Measurements from ENCODE around the gene PIGM. TPM values are rescaled to one million over a fixed set of nuclear protein-coding genes. Genes with fewer than 3 reads are reported as not detected.

PIGM gene
- total RNA-seq, 2 experiments from 2014 or later = 4.2 to 4.5 TPM

GRCh38 chr1:159996653-159997052, 35.1 kb downstream of the PIGM start:
- H3K27me3 Mint-ChIP-seq (ENCODE audit: low read depth) = peaks cover 38% of the 10 kb centered on the region
- ChIA-PET CTCF (interaction anchor here (1.3 kb wide), 1 partner anchor 10 kb away, joined by 6 read pairs; no protein-coding TSS in a partner anchor), POLR2A (no interaction called here)
- H3K4me3 Mint-ChIP-seq = no peak overlapping the region
- peaks cover under 1% of the 10 kb centered on the region for H3K4me1 Mint-ChIP-seq (ENCODE audit: low read depth)
- no peak for DNase-seq
- ATAC-seq = no peak
- H3K9me3 Mint-ChIP-seq (ENCODE audit: insufficient read depth) = no peaks in the 10 kb centered on the region
- no peak overlapping the region for H3K27ac Mint-ChIP-seq
- no peaks in the 10 kb centered on the region for H3K36me3 Mint-ChIP-seq (ENCODE audit: low read depth)

- POLR2A ChIA-PET = no interaction called here
- H3K4me3 Mint-ChIP-seq = no peak overlapping the region
- peaks cover 30% of the 10 kb centered on the region for H3K27me3 Mint-ChIP-seq (ENCODE audit: low read depth)
- peaks cover 7% of the 10 kb centered on the region for H3K4me1 Mint-ChIP-seq (ENCODE audit: low read depth)
- ATAC-seq (no peak), DNase-seq (peak; percentile 5)
- no peaks in the 10 kb centered on the region for H3K9me3 Mint-ChIP-seq (ENCODE audit: insufficient read depth)
- no peak overlapping the region for H3K27ac Mint-ChIP-seq
- no peaks in the 10 kb centered on the region for H3K36me3 Mint-ChIP-seq (ENCODE audit: low read depth)
- CTCF ChIA-PET = interaction anchor here (8.8 kb wide), 1 partner anchor 12 kb away, joined by 57 read pairs; no protein-coding TSS in a partner anchor
Observed at GRCh38 chr1:159994896-159995295, 36.9 kb downstream of the PIGM start.

GRCh38 chr1:159993911-159994310, 37.9 kb downstream of the PIGM start:
- Mint-ChIP-seq H3K36me3 (ENCODE audit: low read depth) (no peaks in the 10 kb centered on the region), H3K4me1 (ENCODE audit: low read depth) (peaks cover 7% of the 10 kb centered on the region), H3K4me3 (no peak overlapping the region), H3K27me3 (ENCODE audit: low read depth) (peaks cover 26% of the 10 kb centered on the region), H3K27ac (no peak overlapping the region), H3K9me3 (ENCODE audit: insufficient read depth) (no peaks in the 10 kb centered on the region)
- ATAC-seq = no peak
- ChIA-PET POLR2A (no interaction called here), CTCF (interaction anchor here (8.8 kb wide), 1 partner anchor 13 kb away, joined by 57 read pairs; no protein-coding TSS in a partner anchor)
- DNase-seq = no peak

- POLR2A ChIA-PET = no interaction called here
- no peak for ATAC-seq
- H3K9me3 Mint-ChIP-seq (ENCODE audit: insufficient read depth) = no peaks in the 10 kb centered on the region
- peaks cover 7% of the 10 kb centered on the region for H3K4me1 Mint-ChIP-seq (ENCODE audit: low read depth)
- no peak overlapping the region for H3K4me3 Mint-ChIP-seq
- no peaks in the 10 kb centered on the region for H3K36me3 Mint-ChIP-seq (ENCODE audit: low read depth)
- H3K27me3 Mint-ChIP-seq (ENCODE audit: low read depth) = peaks cover 18% of the 10 kb centered on the region
- DNase-seq = peak; percentile 17
- no peak overlapping the region for H3K27ac Mint-ChIP-seq
- CTCF ChIA-PET = interaction anchor here (8.8 kb wide), 1 partner anchor 15 kb away, joined by 57 read pairs; no protein-coding TSS in a partner anchor
Observed at GRCh38 chr1:159992161-159992560, 39.6 kb downstream of the PIGM start.

- CTCF ChIA-PET = interaction anchor here (8.8 kb wide), 1 partner anchor 15 kb away, joined by 57 read pairs; no protein-coding TSS in a partner anchor
- peaks cover 7% of the 10 kb centered on the region for H3K4me1 Mint-ChIP-seq (ENCODE audit: low read depth)
- DNase-seq (peak; percentile 21), ATAC-seq (no peak)
- H3K27ac Mint-ChIP-seq = no peak overlapping the region
- H3K9me3 Mint-ChIP-seq (ENCODE audit: insufficient read depth) = no peaks in the 10 kb centered on the region
- POLR2A ChIA-PET = no interaction called here
- H3K27me3 Mint-ChIP-seq (ENCODE audit: low read depth) = peaks cover 15% of the 10 kb centered on the region
- H3K4me3 Mint-ChIP-seq = no peak overlapping the region
- H3K36me3 Mint-ChIP-seq (ENCODE audit: low read depth) = no peaks in the 10 kb centered on the region
Observed at GRCh38 chr1:159991513-159991912, 40.3 kb downstream of the PIGM start.

- no peaks in the 10 kb centered on the region for H3K9me3 Mint-ChIP-seq (ENCODE audit: insufficient read depth)
- no peaks in the 10 kb centered on the region for H3K36me3 Mint-ChIP-seq (ENCODE audit: low read depth)
- ChIA-PET POLR2A (no interaction called here), CTCF (interaction anchor here (1.8 to 8.8 kb wide), 2 partner anchors 17 to 57 kb away, joined by 4 to 57 read pairs; no protein-coding TSS in a partner anchor)
- H3K4me3 Mint-ChIP-seq = no peak overlapping the region
- ATAC-seq (no peak), DNase-seq (peak; percentile 3)
- H3K4me1 Mint-ChIP-seq (ENCODE audit: low read depth) = peaks cover 7% of the 10 kb centered on the region
- no peak overlapping the region for H3K27ac Mint-ChIP-seq
- peaks cover 8% of the 10 kb centered on the region for H3K27me3 Mint-ChIP-seq (ENCODE audit: low read depth)
Observed at GRCh38 chr1:159990005-159990404, 41.8 kb downstream of the PIGM start.

- Mint-ChIP-seq H3K27me3 (ENCODE audit: low read depth) (peaks cover 8% of the 10 kb centered on the region), H3K4me1 (ENCODE audit: low read depth) (peaks cover 7% of the 10 kb centered on the region), H3K4me3 (no peak overlapping the region), H3K36me3 (ENCODE audit: low read depth) (no peaks in the 10 kb centered on the region), H3K9me3 (ENCODE audit: insufficient read depth) (no peaks in the 10 kb centered on the region), H3K27ac (no peak overlapping the region)
- ChIA-PET POLR2A (no interaction called here), CTCF (interaction anchor here (1.8 to 8.8 kb wide), 2 partner anchors 17 to 57 kb away, joined by 4 to 57 read pairs; no protein-coding TSS in a partner anchor)
- ATAC-seq = no peak
- peak; percentile 3 for DNase-seq
Observed at GRCh38 chr1:159989581-159989980, 42.2 kb downstream of the PIGM start.

GRCh38 chr1:159988006-159988405, 43.8 kb downstream of the PIGM start:
- no peak for ATAC-seq
- CTCF ChIA-PET = interaction anchor here (8.8 kb wide), 1 partner anchor 19 kb away, joined by 57 read pairs; no protein-coding TSS in a partner anchor
- H3K4me3 Mint-ChIP-seq = no peak overlapping the region
- H3K27me3 Mint-ChIP-seq (ENCODE audit: low read depth) = peaks cover 15% of the 10 kb centered on the region
- H3K4me1 Mint-ChIP-seq (ENCODE audit: low read depth) = peaks cover 7% of the 10 kb centered on the region
- DNase-seq = peak; percentile 1
- no peak overlapping the region for H3K27ac Mint-ChIP-seq
- no peaks in the 10 kb centered on the region for H3K36me3 Mint-ChIP-seq (ENCODE audit: low read depth)
- no peaks in the 10 kb centered on the region for H3K9me3 Mint-ChIP-seq (ENCODE audit: insufficient read depth)
- POLR2A ChIA-PET = no interaction called here

- no peak for ATAC-seq
- DNase-seq = no peak
- Mint-ChIP-seq H3K27me3 (ENCODE audit: low read depth) (peaks cover 18% of the 10 kb centered on the region), H3K9me3 (ENCODE audit: insufficient read depth) (no peaks in the 10 kb centered on the region), H3K36me3 (ENCODE audit: low read depth) (no peaks in the 10 kb centered on the region), H3K4me3 (no peak overlapping the region), H3K27ac (no peak overlapping the region), H3K4me1 (ENCODE audit: low read depth) (peaks cover 7% of the 10 kb centered on the region)
- ChIA-PET POLR2A (no interaction called here), CTCF (interaction anchor here (8.8 kb wide), 1 partner anchor 20 kb away, joined by 57 read pairs; no protein-coding TSS in a partner anchor)
Observed at GRCh38 chr1:159987186-159987585, 44.6 kb downstream of the PIGM start.

- no peaks in the 10 kb centered on the region for H3K36me3 Mint-ChIP-seq (ENCODE audit: low read depth)
- ATAC-seq = no peak
- H3K4me1 Mint-ChIP-seq (ENCODE audit: low read depth) = peaks cover 5% of the 10 kb centered on the region
- DNase-seq = no peak
- H3K27me3 Mint-ChIP-seq (ENCODE audit: low read depth) = peaks cover 22% of the 10 kb centered on the region
- no peak overlapping the region for H3K27ac Mint-ChIP-seq
- ChIA-PET CTCF (no interaction called here), POLR2A (no interaction called here)
- no peaks in the 10 kb centered on the region for H3K9me3 Mint-ChIP-seq (ENCODE audit: insufficient read depth)
- H3K4me3 Mint-ChIP-seq = no peak overlapping the region
Observed at GRCh38 chr1:159986531-159986930, 45.3 kb downstream of the PIGM start.

GRCh38 chr1:159986093-159986492, 45.7 kb downstream of the PIGM start:
- Mint-ChIP-seq H3K9me3 (ENCODE audit: insufficient read depth) (no peaks in the 10 kb centered on the region), H3K27ac (no peak overlapping the region), H3K4me1 (ENCODE audit: low read depth) (peaks cover 2% of the 10 kb centered on the region), H3K4me3 (no peak overlapping the region), H3K27me3 (ENCODE audit: low read depth) (peaks cover 22% of the 10 kb centered on the region), H3K36me3 (ENCODE audit: low read depth) (no peaks in the 10 kb centered on the region)
- DNase-seq (no peak), ATAC-seq (no peak)
- ChIA-PET CTCF (interaction anchor here (2.6 kb wide), 1 partner anchor 21 kb away, joined by 9 read pairs; no protein-coding TSS in a partner anchor), POLR2A (no interaction called here)

- Mint-ChIP-seq H3K36me3 (ENCODE audit: low read depth) (no peaks in the 10 kb centered on the region), H3K27ac (no peak overlapping the region), H3K4me3 (no peak overlapping the region), H3K4me1 (ENCODE audit: low read depth) (no peaks in the 10 kb centered on the region), H3K27me3 (ENCODE audit: low read depth) (peaks cover 22% of the 10 kb centered on the region), H3K9me3 (ENCODE audit: insufficient read depth) (no peaks in the 10 kb centered on the region)
- POLR2A ChIA-PET = no interaction called here
- DNase-seq (no peak), ATAC-seq (no peak)
- CTCF ChIA-PET = interaction anchor here (2.6 kb wide), 1 partner anchor 22 kb away, joined by 9 read pairs; no protein-coding TSS in a partner anchor
Observed at GRCh38 chr1:159985473-159985872, 46.3 kb downstream of the PIGM start.

All from activated CD8-positive, alpha-beta T cell treated with anti-CD3 and anti-CD28 coated beads, Interleukin-2, amount 10 ng/mL, durations not matched to agents 7 days and 5 days (primary cell).